Measurements from ENCODE around the gene JUN. TPM values are rescaled to one million over a fixed set of nuclear protein-coding genes. Genes with fewer than 3 reads are reported as not detected.

JUN gene
- polyA plus RNA-seq, 1 donor (not counting 4 experiments of a cell fraction or from before 2014, with no cell fraction given), result 70.1 TPM

GRCh38 chr1:58830291-58830690 is 46.4 kb upstream of the JUN start:
- Histone ChIP-seq H3K9me3 (ENCODE audit: control insufficient read depth, low read depth, low read length) (peaks cover 4% of the 10 kb centered on the region), H3K27ac (ENCODE audit: control insufficient read depth, insufficient read depth, low read length) (no peak overlapping the region), H3K36me3 (ENCODE audit: control insufficient read depth in 2 of 2, extremely low read depth in 1 of 2, insufficient read depth in 2 of 2, low read length in 2 of 2) (no peaks in the 10 kb centered on the region), H2AFZ (ENCODE audit: control insufficient read depth, low read length) (no peak overlapping the region), H3K4me3 (ENCODE audit: control insufficient read depth in 2 of 3, extremely low read depth in 1 of 3, insufficient read depth in 2 of 3, low read depth in 1 of 3, low read length in 3 of 3) (no peak overlapping the region), H3K9ac (ENCODE audit: control insufficient read depth, extremely low read depth, insufficient read depth, low read length) (no peak overlapping the region), H3K4me2 (ENCODE audit: control insufficient read depth, extremely low read depth, insufficient read depth, low read depth, low read length) (no peak overlapping the region), H3K4me1 (ENCODE audit: control insufficient read depth, extremely low read depth, insufficient read depth, low read length) (peaks cover 13% of the 10 kb centered on the region), H4K20me1 (ENCODE audit: control insufficient read depth, extremely low read depth, insufficient read depth, low read length) (no peaks in the 10 kb centered on the region), H3K27me3 (ENCODE audit: control insufficient read depth, extremely low read depth, insufficient read depth, low read length) (no peaks in the 10 kb centered on the region), H3K9me1 (ENCODE audit: control insufficient read depth, extremely low read depth, insufficient read depth, low read length) (no peaks in the 10 kb centered on the region), H3K79me2 (ENCODE audit: control insufficient read depth, insufficient read depth, low read length) (no peaks in the 10 kb centered on the region)
- dilution Hi-C loops (cut with MboI; ENCODE audit: extremely low pct_ligation_motif_present, low sequenced_read_pairs), result no loop called here
- no peak for TF ChIP-seq EZH2 (IDR thresholded peaks at IDR 0.05; ENCODE audit: low read length)
- no peak for TF ChIP-seq CTCF (optimal IDR thresholded peaks at IDR 0.05 in 1 of 3, IDR thresholded peaks at IDR 0.05 in 1 of 3, conservative IDR thresholded peaks at IDR 0.05 in 1 of 3; ENCODE audit: extremely low read depth in 1 of 3, insufficient read depth in 2 of 3, low read length in 3 of 3)
- no peak for FAIRE-seq
- DNase-seq (ENCODE audit: low read depth, low spot score), result no peak

- Histone ChIP-seq H4K20me1 (ENCODE audit: control insufficient read depth, extremely low read depth, insufficient read depth, low read length) (no peaks in the 10 kb centered on the region), H3K9ac (ENCODE audit: control insufficient read depth, extremely low read depth, insufficient read depth, low read length) (no peak overlapping the region), H3K9me1 (ENCODE audit: control insufficient read depth, extremely low read depth, insufficient read depth, low read length) (no peaks in the 10 kb centered on the region), H3K27me3 (ENCODE audit: control insufficient read depth, extremely low read depth, insufficient read depth, low read length) (no peaks in the 10 kb centered on the region), H3K4me3 (ENCODE audit: control insufficient read depth in 2 of 3, extremely low read depth in 1 of 3, insufficient read depth in 2 of 3, low read depth in 1 of 3, low read length in 3 of 3) (no peak overlapping the region), H3K4me2 (ENCODE audit: control insufficient read depth, extremely low read depth, insufficient read depth, low read depth, low read length) (no peak overlapping the region), H3K4me1 (ENCODE audit: control insufficient read depth, extremely low read depth, insufficient read depth, low read length) (peaks cover 17% of the 10 kb centered on the region), H3K27ac (ENCODE audit: control insufficient read depth, insufficient read depth, low read length) (no peak overlapping the region), H2AFZ (ENCODE audit: control insufficient read depth, low read length) (no peak overlapping the region), H3K9me3 (ENCODE audit: control insufficient read depth, low read depth, low read length) (peaks cover 4% of the 10 kb centered on the region), H3K79me2 (ENCODE audit: control insufficient read depth, insufficient read depth, low read length) (no peaks in the 10 kb centered on the region), H3K36me3 (ENCODE audit: control insufficient read depth in 2 of 2, extremely low read depth in 1 of 2, insufficient read depth in 2 of 2, low read length in 2 of 2) (no peaks in the 10 kb centered on the region)
- dilution Hi-C loops (cut with MboI; ENCODE audit: extremely low pct_ligation_motif_present, low sequenced_read_pairs), result no loop called here
- no peak for TF ChIP-seq EZH2 (IDR thresholded peaks at IDR 0.05; ENCODE audit: low read length)
- TF ChIP-seq CTCF (optimal IDR thresholded peaks at IDR 0.05 in 1 of 3, IDR thresholded peaks at IDR 0.05 in 1 of 3, conservative IDR thresholded peaks at IDR 0.05 in 1 of 3; ENCODE audit: extremely low read depth in 1 of 3, insufficient read depth in 2 of 3, low read length in 3 of 3), result no peak
- FAIRE-seq (no peak), DNase-seq (ENCODE audit: low read depth, low spot score) (no peak)
Measured at GRCh38 chr1:58829866-58830265, 46.0 kb upstream of the JUN start.
